Uterus (tissue), 2 donors: ENCODE data around the gene MYO1G.

Experiments
- CTCF ChIP-seq, 4 experiments: fragments of 200-600 bp in 2 of 4; fragments of 450-650 bp in 2 of 4; sonication (generic) in 2 of 4; IDR thresholded peaks; one replicate each; pipeline ENCODE4 v1.5.1; 2016 to 2019; ENCODE audit warnings: antibody characterized with exemption in 4 of 4, mild to moderate bottlenecking in 2 of 4, moderate library complexity in 1 of 4
- POLR2A ChIP-seq, 2 donors: fragments of 450-650 bp; IDR thresholded peaks; one replicate each; pipeline ENCODE4 v1.6.1; 2016; ENCODE audit warnings: antibody characterized with exemption in 2 of 2, mild to moderate bottlenecking in 1 of 2, moderate library complexity in 1 of 2

- TF ChIP-seq CTCF (IDR thresholded peaks at IDR 0.05), result no peak
- no peak for TF ChIP-seq POLR2A (IDR thresholded peaks at IDR 0.05)
Measured at GRCh38 chr7:44918029-44918428, 60.8 kb downstream of the MYO1G start.
